HEK293 (cell line): Measurements from ENCODE around the gene GUCA2B.
A peak's percentile ranks its signal among the peaks of the same experiment; 100 is the strongest.

ENCODE experiments used
- BCL11A ChIP-seq: fragments of 450-650 bp; formaldehyde crosslinking; IDR thresholded peaks from 2 replicates; pipeline ENCODE4 v1.5.1; 2016; ENCODE audit warnings: low read depth, missing biosample characterization, missing genetic modification characterization
- KLF1 ChIP-seq: fragments of 450-650 bp; formaldehyde crosslinking; IDR thresholded peaks from 2 replicates; pipeline ENCODE4 v1.5.1; 2016; ENCODE audit warnings: missing biosample characterization, missing genetic modification characterization
- KLF9 ChIP-seq: fragments of 450-650 bp; formaldehyde crosslinking; IDR thresholded peaks from 2 replicates; pipeline ENCODE4 v1.5.1; 2016; ENCODE audit warnings: missing biosample characterization, missing genetic modification characterization, low read depth
- MYNN ChIP-seq: fragments of 450-650 bp; formaldehyde crosslinking; IDR thresholded peaks from 2 replicates; pipeline ENCODE4 v1.5.1; 2016; ENCODE audit warnings: missing biosample characterization, missing genetic modification characterization, borderline replicate concordance
- OSR2 ChIP-seq: fragments of 450-650 bp; formaldehyde crosslinking; IDR thresholded peaks from 2 replicates; pipeline ENCODE4 v1.5.1; 2016; ENCODE audit warnings: missing biosample characterization, missing genetic modification characterization
- PATZ1 ChIP-seq: fragments of 450-650 bp; formaldehyde crosslinking; IDR thresholded peaks from 2 replicates; pipeline ENCODE4 v1.5.1; 2016; ENCODE audit warnings: missing biosample characterization, missing genetic modification characterization
- PBX3 ChIP-seq: sonication (generic); formaldehyde crosslinking; IDR thresholded peaks from 2 replicates; pipeline ENCODE4 v1.8.1; 2022; ENCODE audit warnings: mild to moderate bottlenecking, moderate library complexity, missing genetic modification reagents
- PRDM1 ChIP-seq: fragments of 450-650 bp; formaldehyde crosslinking; IDR thresholded peaks from 2 replicates; pipeline ENCODE4; 2016; ENCODE audit warnings: missing biosample characterization, missing genetic modification characterization
- ZBTB17 ChIP-seq: fragments of 450-650 bp; formaldehyde crosslinking; IDR thresholded peaks from 2 replicates; pipeline ENCODE4 v1.5.1; 2016; ENCODE audit warnings: missing biosample characterization, missing genetic modification characterization
- ZBTB20 ChIP-seq: fragments of 450-650 bp; formaldehyde crosslinking; IDR thresholded peaks from 2 replicates; pipeline ENCODE4 v1.5.1; 2016; ENCODE audit warnings: missing biosample characterization, missing genetic modification characterization
- ZBTB44 ChIP-seq: fragments of 450-650 bp; IDR thresholded peaks from 2 replicates; pipeline ENCODE4 v1.5.1; 2018; ENCODE audit warnings: missing biosample characterization, mild to moderate bottlenecking, missing genetic modification characterization
- ZNF112 ChIP-seq: fragments of 450-650 bp; formaldehyde crosslinking; IDR thresholded peaks from 2 replicates; pipeline ENCODE4 v1.5.0; 2017; ENCODE audit warnings: missing biosample characterization, missing genetic modification characterization
- ZNF114 ChIP-seq: fragments of 450-650 bp; formaldehyde crosslinking; IDR thresholded peaks from 2 replicates; pipeline ENCODE4 v1.5.0; 2017; ENCODE audit warnings: missing biosample characterization, missing genetic modification characterization
- ZNF132 ChIP-seq: fragments of 450-650 bp; formaldehyde crosslinking; IDR thresholded peaks from 2 replicates; pipeline ENCODE4 v1.5.1; 2017; ENCODE audit warnings: missing biosample characterization, missing genetic modification characterization, borderline replicate concordance
- ZNF155 ChIP-seq: fragments of 450-650 bp; formaldehyde crosslinking; IDR thresholded peaks from 2 replicates; pipeline ENCODE4 v1.5.1; 2016; ENCODE audit warnings: missing biosample characterization, missing genetic modification characterization
- ZNF175 ChIP-seq: fragments of 450-650 bp; formaldehyde crosslinking; IDR thresholded peaks from 2 replicates; pipeline ENCODE4 v1.5.1; 2016; ENCODE audit warnings: missing biosample characterization, missing genetic modification characterization
- ZNF184 ChIP-seq: fragments of 450-650 bp; IDR thresholded peaks from 2 replicates; pipeline ENCODE4 v1.5.1; 2018; ENCODE audit warnings: missing biosample characterization, mild to moderate bottlenecking, missing genetic modification characterization
- ZNF19 ChIP-seq: fragments of 450-650 bp; formaldehyde crosslinking; IDR thresholded peaks from 2 replicates; pipeline ENCODE4; 2016; ENCODE audit warnings: missing biosample characterization, missing genetic modification characterization, low read depth
- ZNF211 ChIP-seq: fragments of 450-650 bp; formaldehyde crosslinking; IDR thresholded peaks from 2 replicates; pipeline ENCODE4 v1.5.1; 2016; ENCODE audit warnings: low read depth, missing biosample characterization, missing genetic modification characterization
- ZNF24 ChIP-seq: fragments of 450-650 bp; formaldehyde crosslinking; IDR thresholded peaks from 2 replicates; pipeline ENCODE4 v1.5.1; 2016; ENCODE audit warnings: missing biosample characterization, missing genetic modification characterization
- ZNF398 ChIP-seq: fragments of 450-650 bp; formaldehyde crosslinking; IDR thresholded peaks from 2 replicates; pipeline ENCODE4 v1.5.1; 2017; ENCODE audit warnings: missing biosample characterization, missing genetic modification characterization
- ZNF416 ChIP-seq: fragments of 450-650 bp; formaldehyde crosslinking; IDR thresholded peaks from 2 replicates; pipeline ENCODE4 v1.5.1; 2016; ENCODE audit warnings: missing biosample characterization, missing genetic modification characterization
- ZNF433 ChIP-seq: fragments of 450-650 bp; formaldehyde crosslinking; IDR thresholded peaks from 2 replicates; pipeline ENCODE4 v1.5.1; 2016; ENCODE audit warnings: missing biosample characterization, missing genetic modification characterization, low read depth
- ZNF501 ChIP-seq: fragments of 450-650 bp; formaldehyde crosslinking; IDR thresholded peaks from 2 replicates; pipeline ENCODE4 v1.5.1; 2016; ENCODE audit warnings: missing biosample characterization, missing genetic modification characterization
- ZNF544 ChIP-seq: fragments of 450-650 bp; formaldehyde crosslinking; IDR thresholded peaks from 2 replicates; pipeline ENCODE4 v1.5.0; 2017; ENCODE audit warnings: missing biosample characterization, missing genetic modification characterization
- ZNF549 ChIP-seq: fragments of 450-650 bp; IDR thresholded peaks from 2 replicates; pipeline ENCODE4 v1.5.1; 2018; ENCODE audit warnings: missing biosample characterization, missing genetic modification characterization, mild to moderate bottlenecking, inconsistent platforms, moderate library complexity
- ZNF621 ChIP-seq: fragments of 450-650 bp; formaldehyde crosslinking; IDR thresholded peaks from 2 replicates; pipeline ENCODE4 v1.5.1; 2017; ENCODE audit warnings: missing biosample characterization, missing genetic modification characterization
- ZNF639 ChIP-seq: fragments of 450-650 bp; formaldehyde crosslinking; IDR thresholded peaks from 2 replicates; pipeline ENCODE4 v1.5.1; 2016; ENCODE audit warnings: missing biosample characterization, missing genetic modification characterization
- ZNF658 ChIP-seq: fragments of 450-650 bp; formaldehyde crosslinking; IDR thresholded peaks from 2 replicates; pipeline ENCODE4; 2016; ENCODE audit warnings: missing biosample characterization, missing genetic modification characterization
- ZNF670 ChIP-seq: fragments of 450-650 bp; formaldehyde crosslinking; IDR thresholded peaks from 2 replicates; pipeline ENCODE4 v1.5.1; 2016; ENCODE audit warnings: missing biosample characterization, missing genetic modification characterization, low read depth
- ZNF768 ChIP-seq: fragments of 450-650 bp; formaldehyde crosslinking; IDR thresholded peaks from 2 replicates; pipeline ENCODE4 v1.5.1; 2018; ENCODE audit warnings: missing biosample characterization, mild to moderate bottlenecking, missing genetic modification characterization
- ZNF776 ChIP-seq: fragments of 450-650 bp; formaldehyde crosslinking; IDR thresholded peaks from 2 replicates; pipeline ENCODE4 v1.5.0; 2017; ENCODE audit warnings: missing biosample characterization, missing genetic modification characterization, borderline replicate concordance
- ZNF830 ChIP-seq: fragments of 450-650 bp; IDR thresholded peaks from 2 replicates; pipeline ENCODE4 v1.5.0; 2018; ENCODE audit warnings: missing biosample characterization, missing genetic modification characterization, low read depth, mild to moderate bottlenecking, moderate library complexity
- ZNF843 ChIP-seq: fragments of 450-650 bp; formaldehyde crosslinking; IDR thresholded peaks from 2 replicates; pipeline ENCODE4 v1.5.1; 2016; ENCODE audit warnings: missing biosample characterization, missing genetic modification characterization

Gene GUCA2B

GRCh38 chr1:42165511-42166210, 12.5 kb downstream of the GUCA2B start (continued):
- peak; percentile 71 for TF ChIP-seq PATZ1
- no peak for TF ChIP-seq ZNF114
- TF ChIP-seq ZNF544, result peak; percentile 80; the same call in 1 of the 2 replicates
- no peak for TF ChIP-seq MYNN (tag by site-specific recombination)
- no peak for TF ChIP-seq ZNF549 (tag by site-specific recombination)
- TF ChIP-seq ZNF416 (tag by site-specific recombination), result no peak
- TF ChIP-seq ZNF112 (tag by site-specific recombination), result no peak
- TF ChIP-seq ZNF19 (tag by site-specific recombination), result no peak
- TF ChIP-seq ZNF843 (tag by site-specific recombination), result peak; percentile 58; the same call in 1 of the 2 replicates
- no peak for TF ChIP-seq ZNF175 (tag by site-specific recombination)
- TF ChIP-seq ZNF621 (tag by site-specific recombination), result no peak
- no peak for TF ChIP-seq ZNF639 (tag by site-specific recombination)
- no peak for TF ChIP-seq ZNF830
- TF ChIP-seq BCL11A (tag by site-specific recombination), result no peak
- TF ChIP-seq KLF1 (tag by site-specific recombination), result peak; percentile 99
- TF ChIP-seq ZNF658 (tag by site-specific recombination), result no peak
- no peak for TF ChIP-seq ZNF433 (tag by site-specific recombination)
- no peak for TF ChIP-seq PBX3 (CRISPR knock-in tag)
- TF ChIP-seq ZBTB20, result peak; percentile 52
- no peak for TF ChIP-seq ZNF24 (tag by site-specific recombination)
- TF ChIP-seq ZNF670 (tag by site-specific recombination), result no peak
- no peak for TF ChIP-seq ZNF184 (tag by site-specific recombination)
- TF ChIP-seq ZNF768 (tag by site-specific recombination), result no peak
- TF ChIP-seq PRDM1 (tag by site-specific recombination), result 0 out of 2 replicates have a peak, but pooled peaks have one; percentile 27
- TF ChIP-seq OSR2 (tag by site-specific recombination), result no peak
- peak; percentile 99 for TF ChIP-seq ZNF398
- 0 out of 2 replicates have a peak, but pooled peaks have one; percentile 42 for TF ChIP-seq ZBTB17 (tag by site-specific recombination)
- no peak for TF ChIP-seq ZNF155 (tag by site-specific recombination)
- no peak; the same call in 1 of the 2 replicates for TF ChIP-seq ZNF501 (tag by site-specific recombination)
- TF ChIP-seq ZNF132, result no peak
- TF ChIP-seq ZBTB44 (tag by site-specific recombination), result no peak
- peak; percentile 91 for TF ChIP-seq KLF9
- no peak for TF ChIP-seq ZNF211 (tag by site-specific recombination)
- TF ChIP-seq ZNF776 (tag by site-specific recombination), result no peak
